ENCODE data around the gene DDX4.

DNA sequence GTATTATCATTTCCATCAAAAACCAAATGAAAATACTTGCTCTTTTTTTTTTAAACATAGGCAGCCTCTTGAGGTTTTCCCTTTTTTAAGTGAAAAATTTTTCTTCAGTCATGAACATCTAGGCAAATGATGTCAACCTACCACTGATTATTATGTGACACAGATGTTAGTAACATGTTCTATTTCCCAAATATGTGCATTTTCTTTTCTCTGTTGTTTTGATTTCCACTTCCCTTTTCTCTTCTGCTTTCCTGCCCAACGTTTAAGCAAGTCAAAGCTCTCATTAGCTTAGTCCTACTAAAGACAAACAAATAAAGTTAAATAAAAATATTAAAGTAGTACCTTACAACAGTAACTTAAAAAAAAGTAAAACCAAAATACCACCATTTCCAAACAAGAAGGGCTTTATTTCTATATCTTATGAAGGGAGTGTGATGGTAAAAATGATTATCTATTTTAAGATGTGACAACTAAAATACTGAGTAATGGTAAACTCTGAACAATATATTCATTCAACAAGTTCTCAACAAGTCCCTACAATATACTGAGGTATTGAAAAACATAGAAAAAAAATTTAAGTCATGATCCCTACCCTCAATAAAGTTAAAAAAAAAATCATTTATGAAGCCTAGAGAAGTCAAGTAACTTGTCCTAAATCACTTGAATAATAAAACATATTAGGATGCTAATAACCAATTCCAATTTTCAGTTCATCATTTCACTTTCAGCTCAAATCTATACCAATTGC lies 35.1 kb upstream of the DDX4 start:
- no peak for TF ChIP-seq POLR2A (IDR thresholded peaks at IDR 0.05)
- TF ChIP-seq, protein P1, sequence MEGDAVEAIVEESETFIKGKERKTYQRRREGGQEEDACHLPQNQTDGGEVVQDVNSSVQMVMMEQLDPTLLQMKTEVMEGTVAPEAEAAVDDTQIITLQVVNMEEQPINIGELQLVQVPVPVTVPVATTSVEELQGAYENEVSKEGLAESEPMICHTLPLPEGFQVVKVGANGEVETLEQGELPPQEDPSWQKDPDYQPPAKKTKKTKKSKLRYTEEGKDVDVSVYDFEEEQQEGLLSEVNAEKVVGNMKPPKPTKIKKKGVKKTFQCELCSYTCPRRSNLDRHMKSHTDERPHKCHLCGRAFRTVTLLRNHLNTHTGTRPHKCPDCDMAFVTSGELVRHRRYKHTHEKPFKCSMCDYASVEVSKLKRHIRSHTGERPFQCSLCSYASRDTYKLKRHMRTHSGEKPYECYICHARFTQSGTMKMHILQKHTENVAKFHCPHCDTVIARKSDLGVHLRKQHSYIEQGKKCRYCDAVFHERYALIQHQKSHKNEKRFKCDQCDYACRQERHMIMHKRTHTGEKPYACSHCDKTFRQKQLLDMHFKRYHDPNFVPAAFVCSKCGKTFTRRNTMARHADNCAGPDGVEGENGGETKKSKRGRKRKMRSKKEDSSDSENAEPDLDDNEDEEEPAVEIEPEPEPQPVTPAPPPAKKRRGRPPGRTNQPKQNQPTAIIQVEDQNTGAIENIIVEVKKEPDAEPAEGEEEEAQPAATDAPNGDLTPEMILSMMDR (IDR thresholded peaks at IDR 0.05): no peak
